ENCODE measurements around the gene FNDC1.

Gene FNDC1

GRCh38 chr6:159304641-159305040 is 135.4 kb downstream of the FNDC1 start:
- no peaks in the 10 kb centered on the region for H3K36me3 Mint-ChIP-seq (ENCODE audit: low read depth)
- H3K27ac Mint-ChIP-seq, result no peak overlapping the region
- no peaks in the 10 kb centered on the region for H3K4me1 Mint-ChIP-seq (ENCODE audit: low read depth)
- H3K27me3 Mint-ChIP-seq, result no peaks in the 10 kb centered on the region
- no peak overlapping the region for H3K4me3 Mint-ChIP-seq
- H3K9me3 Mint-ChIP-seq, result no peaks in the 10 kb centered on the region
- intact Hi-C loops (cut with micrococcal nuclease), result no loop called here

GRCh38 chr6:159305159-159305558 is 136.0 kb downstream of the FNDC1 start:
- H3K9me3 Mint-ChIP-seq, result no peaks in the 10 kb centered on the region
- H3K4me1 Mint-ChIP-seq (ENCODE audit: low read depth), result no peaks in the 10 kb centered on the region
- no peak overlapping the region for H3K27ac Mint-ChIP-seq
- no peaks in the 10 kb centered on the region for H3K27me3 Mint-ChIP-seq
- intact Hi-C loops (cut with micrococcal nuclease), result no loop called here
- no peak overlapping the region for H3K4me3 Mint-ChIP-seq
- no peaks in the 10 kb centered on the region for H3K36me3 Mint-ChIP-seq (ENCODE audit: low read depth)

GRCh38 chr6:159305804-159306537 is 136.8 kb downstream of the FNDC1 start:
- no peaks in the 10 kb centered on the region for H3K27me3 Mint-ChIP-seq
- no peak overlapping the region for H3K4me3 Mint-ChIP-seq

GRCh38 chr6:159307246-159307790 is 138.1 kb downstream of the FNDC1 start:
- Mint-ChIP-seq H3K27ac (no peak overlapping the region), H3K27me3 (no peaks in the 10 kb centered on the region), H3K4me1 (ENCODE audit: low read depth) (no peaks in the 10 kb centered on the region), H3K9me3 (no peaks in the 10 kb centered on the region), H3K4me3 (no peak overlapping the region), H3K36me3 (ENCODE audit: low read depth) (no peaks in the 10 kb centered on the region)
- intact Hi-C loops (cut with micrococcal nuclease), result no loop called here

More at GRCh38 chr6:159305804-159306537, 136.8 kb downstream of the FNDC1 start:
- H3K4me1 Mint-ChIP-seq (ENCODE audit: low read depth), result no peaks in the 10 kb centered on the region
- intact Hi-C loops (cut with micrococcal nuclease), result no loop called here
- H3K9me3 Mint-ChIP-seq, result no peaks in the 10 kb centered on the region
- H3K36me3 Mint-ChIP-seq (ENCODE audit: low read depth), result no peaks in the 10 kb centered on the region
- no peak overlapping the region for H3K27ac Mint-ChIP-seq

- intact Hi-C loops (cut with micrococcal nuclease), result no loop called here
- H3K27me3 Mint-ChIP-seq, result no peaks in the 10 kb centered on the region
These were observed 139.0 kb downstream of the FNDC1 start for GRCh38 chr6:159308198-159308597.

GRCh38 chr6:159309723-159310122 is 140.5 kb downstream of the FNDC1 start:
- intact Hi-C loops (cut with micrococcal nuclease), result no loop called here
- Mint-ChIP-seq H3K27ac (no peak overlapping the region), H3K4me1 (ENCODE audit: low read depth) (no peaks in the 10 kb centered on the region), H3K4me3 (no peak overlapping the region), H3K9me3 (no peaks in the 10 kb centered on the region), H3K36me3 (ENCODE audit: low read depth) (no peaks in the 10 kb centered on the region), H3K27me3 (no peaks in the 10 kb centered on the region)

More at GRCh38 chr6:159308198-159308597, 139.0 kb downstream of the FNDC1 start:
- H3K4me1 Mint-ChIP-seq (ENCODE audit: low read depth), result no peaks in the 10 kb centered on the region
- no peak overlapping the region for H3K4me3 Mint-ChIP-seq
- no peaks in the 10 kb centered on the region for H3K9me3 Mint-ChIP-seq
- H3K36me3 Mint-ChIP-seq (ENCODE audit: low read depth), result no peaks in the 10 kb centered on the region
- H3K27ac Mint-ChIP-seq, result no peak overlapping the region

GRCh38 chr6:159311618-159312017 is 142.4 kb downstream of the FNDC1 start:
- H3K9me3 Mint-ChIP-seq, result no peaks in the 10 kb centered on the region
- intact Hi-C loops (cut with micrococcal nuclease), result no loop called here
- no peak overlapping the region for H3K4me3 Mint-ChIP-seq
- H3K4me1 Mint-ChIP-seq (ENCODE audit: low read depth), result no peaks in the 10 kb centered on the region
- no peaks in the 10 kb centered on the region for H3K27me3 Mint-ChIP-seq
- no peaks in the 10 kb centered on the region for H3K36me3 Mint-ChIP-seq (ENCODE audit: low read depth)
- H3K27ac Mint-ChIP-seq, result no peak overlapping the region

- H3K4me1 Mint-ChIP-seq (ENCODE audit: low read depth), result no peaks in the 10 kb centered on the region
- H3K9me3 Mint-ChIP-seq, result no peaks in the 10 kb centered on the region
- no peaks in the 10 kb centered on the region for H3K27me3 Mint-ChIP-seq
These were observed 143.0 kb downstream of the FNDC1 start for GRCh38 chr6:159312206-159312605.

GRCh38 chr6:159313018-159313417 is 143.8 kb downstream of the FNDC1 start:
- H3K4me3 Mint-ChIP-seq, result no peak overlapping the region
- intact Hi-C loops (cut with micrococcal nuclease), result no loop called here
- H3K36me3 Mint-ChIP-seq (ENCODE audit: low read depth), result no peaks in the 10 kb centered on the region
- no peaks in the 10 kb centered on the region for H3K27me3 Mint-ChIP-seq
- H3K4me1 Mint-ChIP-seq (ENCODE audit: low read depth), result no peaks in the 10 kb centered on the region
- no peaks in the 10 kb centered on the region for H3K9me3 Mint-ChIP-seq
- no peak overlapping the region for H3K27ac Mint-ChIP-seq

More at GRCh38 chr6:159312206-159312605, 143.0 kb downstream of the FNDC1 start:
- Mint-ChIP-seq H3K4me3 (no peak overlapping the region), H3K27ac (no peak overlapping the region), H3K36me3 (ENCODE audit: low read depth) (no peaks in the 10 kb centered on the region)
- intact Hi-C loops (cut with micrococcal nuclease), result no loop called here

- H3K27ac Mint-ChIP-seq, result no peak overlapping the region
- H3K4me3 Mint-ChIP-seq, result no peak overlapping the region
- H3K27me3 Mint-ChIP-seq, result peaks cover 1% of the 10 kb centered on the region
- intact Hi-C loops (cut with micrococcal nuclease), result no loop called here
- H3K9me3 Mint-ChIP-seq, result no peaks in the 10 kb centered on the region
- H3K36me3 Mint-ChIP-seq (ENCODE audit: low read depth), result no peaks in the 10 kb centered on the region
- H3K4me1 Mint-ChIP-seq (ENCODE audit: low read depth), result no peaks in the 10 kb centered on the region
These were observed 146.4 kb downstream of the FNDC1 start for GRCh38 chr6:159315562-159315961.

GRCh38 chr6:159317430-159317829 is 148.2 kb downstream of the FNDC1 start:
- Mint-ChIP-seq H3K27ac (no peak overlapping the region), H3K36me3 (ENCODE audit: low read depth) (no peaks in the 10 kb centered on the region), H3K9me3 (no peaks in the 10 kb centered on the region), H3K27me3 (peaks cover 1% of the 10 kb centered on the region), H3K4me1 (ENCODE audit: low read depth) (no peaks in the 10 kb centered on the region), H3K4me3 (no peak overlapping the region)
- intact Hi-C loops (cut with micrococcal nuclease), result no loop called here

GRCh38 chr6:159321267-159321666 is 152.1 kb downstream of the FNDC1 start:
- H3K4me1 Mint-ChIP-seq (ENCODE audit: low read depth), result no peaks in the 10 kb centered on the region
- no peak overlapping the region for H3K4me3 Mint-ChIP-seq
- no peak overlapping the region for H3K27ac Mint-ChIP-seq
- peaks cover 1% of the 10 kb centered on the region for H3K27me3 Mint-ChIP-seq
- intact Hi-C loops (cut with micrococcal nuclease), result no loop called here
- no peaks in the 10 kb centered on the region for H3K36me3 Mint-ChIP-seq (ENCODE audit: low read depth)
- H3K9me3 Mint-ChIP-seq, result no peaks in the 10 kb centered on the region

Measured in dendritic cell treated with granulocyte-macrophage colony-stimulating factor and Interleukin-4, amounts not matched to agents 40 ng/mL and 50 ng/mL, for 4 days (primary cell).